ENCODE results near the gene SYMPK.

SYMPK gene

GRCh38 chr19:45790942-45791341 lies 72.0 kb downstream of the SYMPK start:
- TF ChIP-seq CTCF (IDR thresholded peaks at IDR 0.05; ENCODE audit: low read depth, low read length) = no peak
- TF ChIP-seq EZH2phosphoT487 (IDR thresholded peaks at IDR 0.05; ENCODE audit: low read depth) = no peak
- Histone ChIP-seq H2AFZ (ENCODE audit: low read depth, low read length) (no peak overlapping the region), H3K4me2 (ENCODE audit: low read length) (peak overlapping the region; percentile 100), H3K4me1 (ENCODE audit: low read length) (peaks cover 26% of the 10 kb centered on the region), H4K20me1 (ENCODE audit: insufficient read depth, low read length) (peaks cover 14% of the 10 kb centered on the region), H3K27me3 (ENCODE audit: low read depth, low read length) (no peaks in the 10 kb centered on the region), H3K79me2 (ENCODE audit: low read length) (peaks cover 15% of the 10 kb centered on the region), H3K4me3 (ENCODE audit: low read length) (peak overlapping the region; percentile 90; the same call in 1 of the 2 replicates), H3K9ac (ENCODE audit: low read length) (no peak overlapping the region), H3K36me3 (replicated peaks; ENCODE audit: low read depth, low read length) (peaks cover 27% of the 10 kb centered on the region), H3K9me3 (ENCODE audit: insufficient read depth, low read length) (no peaks in the 10 kb centered on the region), H3K27ac (ENCODE audit: low read length) (no peak overlapping the region)

GRCh38 chr19:45789035-45789786 lies 73.7 kb downstream of the SYMPK start:
- no peak overlapping the region for H3K4me2 ChIP-seq (ENCODE audit: low read length)
- H3K36me3 ChIP-seq (replicated peaks; ENCODE audit: low read depth, low read length) = peaks cover 27% of the 10 kb centered on the region
- H3K27me3 ChIP-seq (ENCODE audit: low read depth, low read length) = no peaks in the 10 kb centered on the region
- no peak overlapping the region for H3K4me3 ChIP-seq (ENCODE audit: low read length)
- no peak overlapping the region for H3K27ac ChIP-seq (ENCODE audit: low read length)
- H3K4me1 ChIP-seq (ENCODE audit: low read length) = peaks cover 26% of the 10 kb centered on the region
- H3K79me2 ChIP-seq (ENCODE audit: low read length) = peaks cover 15% of the 10 kb centered on the region
- no peak overlapping the region for H3K9ac ChIP-seq (ENCODE audit: low read length)
- peaks cover 21% of the 10 kb centered on the region for H4K20me1 ChIP-seq (ENCODE audit: insufficient read depth, low read length)
- H3K9me3 ChIP-seq (ENCODE audit: insufficient read depth, low read length) = no peaks in the 10 kb centered on the region
- TF ChIP-seq CTCF (IDR thresholded peaks at IDR 0.05; ENCODE audit: low read depth, low read length) (no peak), EZH2phosphoT487 (IDR thresholded peaks at IDR 0.05; ENCODE audit: low read depth) (no peak)
- no peak overlapping the region for H2AFZ ChIP-seq (ENCODE audit: low read depth, low read length)

- no peaks in the 10 kb centered on the region for H3K9me3 ChIP-seq (ENCODE audit: insufficient read depth, low read length)
- no peak overlapping the region for H3K27ac ChIP-seq (ENCODE audit: low read length)
- H3K9ac ChIP-seq (ENCODE audit: low read length) = no peak overlapping the region
- H3K4me1 ChIP-seq (ENCODE audit: low read length) = peaks cover 13% of the 10 kb centered on the region
- no peak for TF ChIP-seq CTCF (IDR thresholded peaks at IDR 0.05; ENCODE audit: low read depth, low read length)
- TF ChIP-seq EZH2phosphoT487 (IDR thresholded peaks at IDR 0.05; ENCODE audit: low read depth) = no peak
- H3K4me3 ChIP-seq (ENCODE audit: low read length) = no peak overlapping the region
- H3K27me3 ChIP-seq (ENCODE audit: low read depth, low read length) = no peaks in the 10 kb centered on the region
- H2AFZ ChIP-seq (ENCODE audit: low read depth, low read length) = no peak overlapping the region
- H3K79me2 ChIP-seq (ENCODE audit: low read length) = peaks cover 5% of the 10 kb centered on the region
- peaks cover 20% of the 10 kb centered on the region for H4K20me1 ChIP-seq (ENCODE audit: insufficient read depth, low read length)
- H3K36me3 ChIP-seq (replicated peaks; ENCODE audit: low read depth, low read length) = peaks cover 27% of the 10 kb centered on the region
- no peak overlapping the region for H3K4me2 ChIP-seq (ENCODE audit: low read length)
These were observed 76.4 kb downstream of the SYMPK start for GRCh38 chr19:45786533-45786894.

GRCh38 chr19:45785781-45786532 lies 77.0 kb downstream of the SYMPK start:
- Histone ChIP-seq H3K36me3 (replicated peaks; ENCODE audit: low read depth, low read length) (peaks cover 27% of the 10 kb centered on the region), H4K20me1 (ENCODE audit: insufficient read depth, low read length) (peaks cover 14% of the 10 kb centered on the region; the same call in 1 of the 2 replicates), H3K27me3 (ENCODE audit: low read depth, low read length) (no peaks in the 10 kb centered on the region), H3K4me1 (ENCODE audit: low read length) (peaks cover 13% of the 10 kb centered on the region), H3K9me3 (ENCODE audit: insufficient read depth, low read length) (no peaks in the 10 kb centered on the region), H3K4me3 (ENCODE audit: low read length) (no peak overlapping the region), H3K27ac (ENCODE audit: low read length) (no peak overlapping the region), H3K4me2 (ENCODE audit: low read length) (no peak overlapping the region), H3K9ac (ENCODE audit: low read length) (no peak overlapping the region), H2AFZ (ENCODE audit: low read depth, low read length) (no peak overlapping the region), H3K79me2 (ENCODE audit: low read length) (no peaks in the 10 kb centered on the region; the same call in 1 of the 2 replicates)
- TF ChIP-seq CTCF (IDR thresholded peaks at IDR 0.05; ENCODE audit: low read depth, low read length) (no peak), EZH2phosphoT487 (IDR thresholded peaks at IDR 0.05; ENCODE audit: low read depth) (no peak)
